GM03348 (cell line): ENCODE results near the gene WAPL.
A peak's percentile ranks its signal among the peaks of the same experiment; 100 is the strongest.

ENCODE experiments used
- DNase-seq: peaks from one replicate; pipeline ENCODE4 v3.0.0; 2012; ENCODE audit warnings: low spot score

Gene WAPL

GRCh38 chr10:86451604-86451960 lies 70.0 kb downstream of the WAPL start:
- DNase-seq: no peak

DNA sequence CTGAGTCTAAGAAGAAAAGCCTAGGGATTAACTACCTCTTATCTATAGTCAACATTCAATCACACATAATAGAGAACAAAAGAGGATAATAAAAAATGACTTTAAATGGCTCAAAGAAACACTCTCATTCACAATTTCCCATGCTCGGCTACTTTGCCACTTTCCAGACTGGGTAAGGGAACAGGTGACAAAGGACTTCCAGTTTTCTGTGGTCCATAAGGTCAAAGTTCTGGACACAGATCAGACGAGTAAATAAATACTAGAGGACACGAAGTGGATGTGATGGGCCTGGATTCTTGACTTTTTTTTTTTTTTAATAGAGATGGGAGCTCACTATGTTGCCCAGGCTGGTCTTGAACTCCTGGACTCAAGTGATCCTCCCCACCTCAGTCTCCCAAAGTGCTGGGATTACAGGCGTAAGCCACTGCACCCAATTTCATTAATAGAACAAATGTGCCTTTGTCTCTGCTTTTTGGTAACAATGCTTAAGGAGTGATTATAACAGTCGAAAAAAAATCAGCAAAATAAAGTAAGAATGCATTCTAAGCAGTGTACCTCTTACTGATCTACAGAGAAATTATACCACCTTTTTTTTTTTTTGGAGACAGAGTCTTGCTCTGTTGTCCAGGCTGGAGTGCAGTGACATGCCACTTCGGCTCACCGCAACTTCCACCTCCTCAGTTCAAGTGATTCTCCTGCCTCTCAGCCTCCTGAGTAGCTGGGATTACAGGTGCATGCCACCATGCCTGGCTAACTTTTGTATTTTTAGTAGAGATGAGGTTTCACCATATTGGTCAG lies 70.6 kb downstream of the WAPL start:
- DNase-seq: no peak

GRCh38 chr10:86449926-86450558 lies 71.5 kb downstream of the WAPL start:
- DNase-seq: no peak

DNA sequence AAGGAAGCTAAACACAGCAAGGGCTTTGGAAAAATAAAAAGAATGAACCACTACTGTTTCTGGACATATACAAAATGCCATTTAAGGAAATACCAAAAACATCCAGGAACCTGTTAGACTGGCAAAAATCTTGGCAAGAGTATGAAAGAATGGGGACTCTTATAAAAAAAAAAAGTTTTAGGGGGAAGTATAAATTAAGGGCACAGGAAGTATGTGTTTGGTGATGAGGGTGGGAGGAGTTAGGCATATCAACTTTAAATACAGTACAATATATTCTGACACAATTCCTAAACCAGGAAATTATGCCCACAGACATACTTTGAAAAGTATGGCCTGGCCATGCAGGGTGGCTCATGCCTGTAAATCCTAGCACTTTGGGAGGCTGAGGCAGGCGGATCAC lies 74.2 kb downstream of the WAPL start:
- DNase-seq: no peak

DNA sequence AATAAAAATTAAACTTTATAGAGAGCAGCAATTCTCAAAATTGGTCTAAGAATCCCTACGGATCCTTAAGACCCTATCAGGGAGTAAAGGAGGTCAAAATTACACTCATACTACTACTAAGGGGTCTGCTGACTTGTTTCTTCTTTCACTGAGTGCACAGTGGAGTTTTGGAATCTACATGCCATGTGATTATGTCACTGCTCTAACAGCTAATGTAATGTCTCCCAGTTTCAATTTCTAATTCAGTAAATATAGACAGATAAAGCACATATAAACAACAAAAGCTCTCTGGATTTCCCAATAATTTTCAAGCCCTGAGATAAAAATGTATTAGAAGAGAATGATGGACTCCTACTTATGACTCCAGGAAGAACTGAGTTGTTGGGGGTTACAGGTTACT lies 74.6 kb downstream of the WAPL start:
- no peak for DNase-seq

- no peak for DNase-seq
Measured at GRCh38 chr10:86446440-86446839, 75.2 kb downstream of the WAPL start.

GRCh38 chr10:86443936-86444335 lies 77.7 kb downstream of the WAPL start:
- no peak for DNase-seq

- DNase-seq: peak; percentile 26
Measured at GRCh38 chr10:86443069-86443468, 78.5 kb downstream of the WAPL start.

- peak; percentile 77 for DNase-seq
Measured at GRCh38 chr10:86440874-86441843, 80.4 kb downstream of the WAPL start.

GRCh38 chr10:86439544-86439943 lies 82.0 kb downstream of the WAPL start:
- peak; percentile 50 for DNase-seq

- no peak for DNase-seq
Measured at GRCh38 chr10:86438091-86438749, 83.4 kb downstream of the WAPL start.

DNA sequence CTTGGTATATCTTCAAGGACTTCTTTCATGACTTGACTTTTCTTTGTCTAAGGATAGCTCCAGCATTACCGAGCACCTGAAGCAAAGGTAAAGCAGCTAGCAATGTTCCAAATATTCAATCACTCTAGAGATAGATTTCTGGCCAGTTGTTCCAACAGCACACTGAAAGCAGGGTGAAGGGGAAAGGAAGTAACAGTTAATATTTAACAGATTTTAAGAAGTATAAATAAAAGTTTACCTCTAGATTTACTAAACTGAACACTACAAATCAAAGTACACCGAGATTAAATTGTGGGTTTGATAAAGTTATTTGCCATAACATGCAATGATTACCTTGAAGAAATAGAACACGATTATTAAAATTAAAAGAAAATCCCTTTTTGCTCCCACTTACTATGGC lies 84.1 kb downstream of the WAPL start:
- no peak for DNase-seq

- DNase-seq: no peak
Measured at GRCh38 chr10:86436963-86437362, 84.6 kb downstream of the WAPL start.

- no peak for DNase-seq
Measured at GRCh38 chr10:86434656-86435055, 86.9 kb downstream of the WAPL start.

- DNase-seq: no peak
Measured at GRCh38 chr10:86423739-86424138, 97.9 kb downstream of the WAPL start.

GRCh38 chr10:86419101-86419500 lies 102.5 kb downstream of the WAPL start:
- no peak for DNase-seq

- no peak for DNase-seq
Measured at GRCh38 chr10:86415583-86415982, 106.0 kb downstream of the WAPL start.

DNA sequence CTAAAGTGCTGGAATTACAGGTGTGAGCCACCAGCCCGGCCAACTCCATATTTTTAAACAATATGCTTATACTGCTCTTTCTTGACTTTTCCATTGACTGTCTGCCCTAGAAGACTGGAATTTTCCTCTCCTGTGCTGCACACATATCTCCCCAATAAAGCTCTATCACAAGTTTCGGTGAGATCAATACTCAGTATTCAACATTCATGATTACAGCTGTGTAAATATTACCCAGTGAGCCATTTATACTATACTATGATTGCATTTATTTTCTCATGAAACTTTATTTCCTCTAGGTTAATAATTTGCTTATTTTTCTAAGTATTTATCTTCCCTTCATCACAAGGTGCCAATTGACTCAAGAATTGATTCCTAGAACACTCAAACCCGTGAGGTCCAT lies 106.5 kb downstream of the WAPL start:
- no peak for DNase-seq

DNA sequence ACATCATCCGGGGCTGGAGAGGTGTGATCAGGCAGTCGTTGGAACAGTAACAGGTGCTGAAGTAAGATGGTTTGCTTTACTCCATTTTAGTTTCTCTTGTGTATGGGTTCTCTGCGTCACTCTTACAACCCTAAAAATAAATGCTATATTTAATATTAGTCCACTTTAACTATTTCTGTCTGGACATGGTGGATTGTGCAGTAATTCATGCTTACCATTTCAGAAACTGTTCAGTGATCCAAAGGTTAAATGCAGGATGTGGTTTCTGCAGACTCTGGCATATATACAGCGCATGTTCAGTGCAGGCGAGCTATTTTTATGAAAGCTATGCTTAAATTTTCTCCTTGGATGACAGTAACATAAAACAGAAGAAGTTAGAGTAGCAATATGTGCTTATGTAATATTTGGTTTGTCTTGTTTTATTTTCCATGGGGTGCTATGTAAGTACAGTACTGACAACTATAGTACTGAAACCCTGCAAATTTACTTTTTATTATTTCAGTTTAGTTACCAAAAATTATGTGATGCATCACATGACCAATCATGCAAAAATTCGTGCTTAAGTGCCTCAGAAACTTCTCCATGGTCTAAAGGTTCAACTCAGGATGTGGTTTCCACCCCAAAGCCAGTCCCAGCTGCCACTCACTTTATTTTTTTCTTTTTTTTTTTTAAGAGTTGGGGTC lies 108.4 kb downstream of the WAPL start:
- peak; percentile 39 for DNase-seq

GRCh38 chr10:86411852-86412560 lies 109.6 kb downstream of the WAPL start:
- no peak for DNase-seq

- DNase-seq: peak; percentile 71
Measured at GRCh38 chr10:86411281-86411841, 110.2 kb downstream of the WAPL start.
